ENCODE results near the gene NDUFA3.

DNA sequence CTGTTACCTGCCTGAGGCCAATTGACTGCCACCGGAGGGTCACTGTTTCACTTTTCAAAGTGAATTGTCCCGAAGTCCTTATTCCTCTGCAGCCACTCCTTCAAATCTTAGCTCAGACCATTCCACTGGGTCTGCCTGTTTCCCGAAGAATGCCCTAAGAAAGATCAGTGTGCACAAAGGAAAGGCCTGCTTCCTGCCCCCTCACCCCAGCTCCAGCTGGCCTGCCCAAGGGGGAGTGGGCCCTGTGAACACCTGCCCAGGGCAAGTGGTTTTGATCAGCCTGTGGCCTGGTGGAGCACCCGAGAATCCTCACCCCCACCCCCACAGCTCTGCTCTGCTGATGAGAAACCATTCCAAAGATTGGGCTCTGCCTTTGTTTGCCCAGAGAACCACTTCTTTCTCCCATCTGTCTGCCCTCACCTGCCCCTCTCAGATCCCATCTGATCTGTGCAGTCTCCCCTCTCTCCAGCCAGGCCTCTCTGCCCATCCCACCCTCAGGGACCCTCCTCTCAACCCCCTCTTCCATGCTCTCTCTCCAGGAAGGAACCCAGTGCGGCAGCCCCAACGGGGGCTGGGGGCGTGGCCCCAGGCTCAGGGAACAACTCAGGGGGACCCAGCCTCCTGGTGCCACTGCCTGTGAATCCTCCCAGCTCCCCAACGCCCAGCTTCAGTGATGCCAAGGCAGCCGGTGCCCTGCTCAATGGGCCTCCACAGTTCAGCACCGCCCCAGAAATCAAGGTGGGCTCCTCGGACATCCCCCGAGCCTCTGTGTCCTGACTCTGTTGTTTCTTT, 46.6 kb downstream of the NDUFA3 start:
- TF ChIP-seq, protein P1, sequence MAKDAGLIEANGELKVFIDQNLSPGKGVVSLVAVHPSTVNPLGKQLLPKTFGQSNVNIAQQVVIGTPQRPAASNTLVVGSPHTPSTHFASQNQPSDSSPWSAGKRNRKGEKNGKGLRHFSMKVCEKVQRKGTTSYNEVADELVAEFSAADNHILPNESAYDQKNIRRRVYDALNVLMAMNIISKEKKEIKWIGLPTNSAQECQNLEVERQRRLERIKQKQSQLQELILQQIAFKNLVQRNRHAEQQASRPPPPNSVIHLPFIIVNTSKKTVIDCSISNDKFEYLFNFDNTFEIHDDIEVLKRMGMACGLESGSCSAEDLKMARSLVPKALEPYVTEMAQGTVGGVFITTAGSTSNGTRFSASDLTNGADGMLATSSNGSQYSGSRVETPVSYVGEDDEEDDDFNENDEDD (CRISPR knock-in tag; IDR thresholded peaks at IDR 0.05; ENCODE audit: borderline replicate concordance), result no peak
- TF ChIP-seq LCORL (IDR thresholded peaks at IDR 0.05) (no peak), LCORL (CRISPR knock-in tag; IDR thresholded peaks at IDR 0.05) (no peak)
